ENCODE measurements around the gene RD3L.

- no peak for TF ChIP-seq CTCF (IDR thresholded peaks at IDR 0.05)
- no peak for TF ChIP-seq POLR2A (IDR thresholded peaks at IDR 0.05)
These were observed 9.4 kb downstream of the RD3L start for GRCh38 chr14:103932791-103933490.
